ENCODE data around the gene CARM1.

- TF ChIP-seq CTCF (IDR thresholded peaks at IDR 0.05): no peak
- TF ChIP-seq POLR2A (IDR thresholded peaks at IDR 0.05): no peak
Measured at GRCh38 chr19:10899151-10899653, 27.8 kb downstream of the CARM1 start.
